Activated CD4-positive, CD25-positive, alpha-beta regulatory T cell treated with anti-CD3 and anti-CD28 coated beads, Interleukin-2, amount 50 U/mL, for 16 hours (primary cell): ENCODE results near the gene SOX1.

Source experiments
- DNase-seq: peaks from one replicate; pipeline ENCODE4 v3.0.0-alpha.2; 2020; ENCODE audit warnings: low read depth, low spot score

Gene SOX1

GRCh38 chr13:112058941-112059340, 8.0 kb upstream of the SOX1 start:
- DNase-seq = no peak

GRCh38 chr13:112059457-112060281, 7.3 kb upstream of the SOX1 start:
- DNase-seq = no peak

- DNase-seq = no peak
Observed at GRCh38 chr13:112060282-112060830, 6.6 kb upstream of the SOX1 start.

DNA sequence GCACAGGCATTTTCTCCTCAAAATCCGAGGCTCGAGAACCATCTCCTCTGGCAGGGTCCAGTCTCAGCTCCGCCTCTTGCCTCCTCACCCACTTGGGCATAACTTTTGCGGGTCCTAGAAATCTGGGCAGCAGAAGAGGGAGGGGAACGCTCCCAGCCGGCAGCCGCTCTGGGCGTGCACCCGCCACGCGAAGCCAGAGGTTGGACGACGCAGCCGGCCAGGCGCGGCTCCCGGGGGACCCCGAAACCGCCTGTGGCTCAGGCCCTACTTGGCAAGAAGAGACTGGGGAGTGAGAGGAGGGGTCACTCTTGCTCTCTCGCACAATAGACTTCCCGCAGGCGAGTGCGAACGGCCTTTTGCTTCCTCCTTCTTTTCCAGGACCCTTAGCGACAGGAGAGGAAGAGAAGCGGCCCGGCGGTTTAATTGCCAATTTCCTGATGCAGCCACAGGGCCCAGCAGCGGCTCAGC, 6.0 kb upstream of the SOX1 start:
- no peak for DNase-seq

DNA sequence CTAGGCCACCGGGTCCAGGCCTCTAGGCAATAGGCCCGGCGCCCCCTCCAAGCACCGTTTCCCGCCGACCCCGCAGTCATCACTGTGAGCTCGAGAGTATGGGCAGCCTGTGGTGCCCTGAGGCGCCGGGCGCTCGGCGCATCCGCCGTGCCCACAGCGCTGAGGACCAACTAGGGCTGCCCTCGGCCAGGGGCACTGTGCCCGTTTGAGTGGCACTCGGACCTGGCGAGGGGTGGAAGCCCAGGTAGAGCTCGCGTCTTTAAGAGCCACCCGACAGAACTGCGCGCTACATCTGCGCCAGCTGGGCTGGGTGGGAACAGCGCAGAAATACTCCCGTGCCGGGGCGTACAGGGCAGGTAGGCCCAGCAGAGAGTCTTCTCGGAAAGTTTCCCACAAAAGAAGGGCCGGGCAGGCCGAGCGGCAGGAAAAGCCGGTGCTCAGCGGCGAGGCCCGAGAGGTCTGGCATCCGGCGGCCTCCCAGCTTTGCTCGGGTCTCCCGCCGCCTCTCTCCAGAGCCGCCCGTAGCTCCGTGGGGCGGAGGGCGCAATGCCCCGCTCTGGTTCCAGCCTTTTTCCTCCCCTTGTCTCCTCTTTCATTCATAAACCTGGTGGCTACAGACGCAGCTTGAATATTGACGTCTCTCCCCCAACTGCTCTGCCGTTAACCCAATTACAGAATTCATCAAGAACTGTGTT, 5.4 kb upstream of the SOX1 start:
- DNase-seq = no peak

DNA sequence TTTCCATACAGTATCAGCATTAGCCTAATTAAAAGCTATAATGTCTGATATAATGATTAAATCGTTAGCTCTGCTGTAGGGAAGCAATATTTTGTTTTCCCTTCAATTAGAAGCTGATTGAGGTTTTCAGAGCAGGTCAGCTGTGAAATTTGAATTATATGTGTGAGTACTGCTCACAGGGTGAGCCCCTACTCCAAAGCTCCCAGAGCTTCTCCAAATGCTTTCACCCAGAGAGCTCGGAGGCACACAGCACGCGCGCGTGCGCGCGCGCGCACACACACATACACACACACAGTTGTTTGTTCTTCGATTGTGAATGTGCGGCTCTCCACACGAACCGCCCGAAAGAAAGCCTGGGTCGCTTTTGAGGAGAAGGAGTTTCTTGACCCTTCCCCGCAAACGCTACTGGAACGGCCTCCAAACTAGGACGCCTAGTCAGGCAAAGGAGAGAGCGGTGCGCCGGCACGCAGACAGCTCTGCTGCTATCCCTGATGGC, 4.8 kb upstream of the SOX1 start:
- DNase-seq = no peak

GRCh38 chr13:112062571-112063570, 4.1 kb upstream of the SOX1 start:
- DNase-seq = no peak

DNA sequence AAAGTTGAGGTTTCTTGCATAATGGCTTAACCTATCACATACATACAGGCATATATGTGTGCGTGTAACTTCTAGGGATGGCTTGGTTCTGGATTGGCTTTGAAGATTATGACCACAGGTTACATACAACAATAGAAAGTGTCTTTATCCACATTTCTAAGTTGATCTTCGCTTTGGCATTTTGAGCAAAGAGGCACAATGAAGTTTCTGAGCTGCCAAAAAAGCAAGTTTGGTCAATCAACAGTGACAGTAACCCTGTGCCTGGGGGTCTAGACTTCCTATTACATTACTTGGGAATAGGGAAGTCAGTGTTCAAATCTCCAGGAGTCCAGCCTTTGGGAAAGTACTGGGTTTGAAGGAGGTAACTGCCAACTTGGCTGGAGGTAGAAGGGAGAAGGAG, 3.1 kb upstream of the SOX1 start:
- DNase-seq = no peak

- DNase-seq = no peak
Observed at GRCh38 chr13:112064222-112064621, 2.7 kb upstream of the SOX1 start.

- DNase-seq = no peak
Observed at GRCh38 chr13:112065521-112065866, 1.5 kb upstream of the SOX1 start.

- no peak for DNase-seq
Observed at GRCh38 chr13:112065867-112066623, 904 bp upstream of the SOX1 start.

DNA sequence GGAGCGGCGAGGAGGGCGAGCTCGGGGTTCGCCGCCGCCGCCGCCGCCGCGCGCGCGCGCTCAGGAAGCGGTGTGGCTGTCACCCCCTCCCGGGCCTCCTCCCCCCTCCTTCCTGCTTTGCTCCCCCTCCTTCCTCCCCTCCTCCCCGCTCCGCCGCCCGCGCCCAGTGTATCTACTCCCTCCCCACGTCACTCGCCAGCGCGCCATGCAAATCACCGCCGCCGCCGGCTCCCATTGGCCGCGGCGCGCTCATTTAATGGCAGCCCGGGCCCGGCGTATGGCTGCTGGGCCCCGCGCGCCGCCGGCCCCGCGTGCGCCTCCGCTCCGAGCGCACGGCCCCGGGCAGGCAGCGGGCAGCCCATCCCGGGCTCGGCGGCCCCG, 335 bp upstream of the SOX1 start:
- no peak for DNase-seq

GRCh38 chr13:112067871-112068539, 1.1 kb downstream of the SOX1 start:
- no peak for DNase-seq

GRCh38 chr13:112068540-112069060, 1.7 kb downstream of the SOX1 start:
- DNase-seq = no peak

DNA sequence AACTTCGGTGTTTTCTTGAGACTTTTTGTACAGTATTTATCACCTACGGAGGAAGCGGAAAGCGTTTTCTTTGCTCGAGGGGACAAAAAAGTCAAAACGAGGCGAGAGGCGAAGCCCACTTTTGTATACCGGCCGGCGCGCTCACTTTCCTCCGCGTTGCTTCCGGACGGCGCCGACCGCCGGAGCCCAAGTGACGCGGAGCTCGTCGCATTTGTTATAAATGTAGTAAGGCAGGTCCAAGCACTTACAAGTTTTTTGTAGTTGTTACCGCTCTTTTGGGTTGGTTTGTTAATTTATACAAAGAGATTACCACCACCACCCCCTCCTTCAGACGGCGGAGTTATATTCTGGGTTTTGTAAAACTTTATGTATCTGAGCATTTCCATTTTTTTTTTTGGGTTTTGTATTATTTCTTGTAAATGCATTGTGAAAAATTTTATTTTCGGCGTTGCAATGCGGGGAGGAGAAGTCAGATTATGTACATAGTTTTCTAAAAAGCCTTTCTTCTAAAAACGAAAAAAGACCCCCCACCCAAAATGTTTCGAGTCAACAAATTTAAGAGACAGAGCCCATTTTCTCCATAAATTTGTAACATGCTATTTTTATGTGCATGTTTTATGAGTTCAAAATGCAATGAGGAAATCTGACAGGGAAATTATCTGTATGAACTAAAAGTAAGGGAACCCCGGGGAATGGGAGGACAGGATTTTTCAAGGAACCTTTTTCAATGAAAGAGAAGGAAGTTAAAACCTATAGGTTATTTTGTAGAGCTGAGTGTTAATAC, 2.3 kb downstream of the SOX1 start:
- DNase-seq = no peak

DNA sequence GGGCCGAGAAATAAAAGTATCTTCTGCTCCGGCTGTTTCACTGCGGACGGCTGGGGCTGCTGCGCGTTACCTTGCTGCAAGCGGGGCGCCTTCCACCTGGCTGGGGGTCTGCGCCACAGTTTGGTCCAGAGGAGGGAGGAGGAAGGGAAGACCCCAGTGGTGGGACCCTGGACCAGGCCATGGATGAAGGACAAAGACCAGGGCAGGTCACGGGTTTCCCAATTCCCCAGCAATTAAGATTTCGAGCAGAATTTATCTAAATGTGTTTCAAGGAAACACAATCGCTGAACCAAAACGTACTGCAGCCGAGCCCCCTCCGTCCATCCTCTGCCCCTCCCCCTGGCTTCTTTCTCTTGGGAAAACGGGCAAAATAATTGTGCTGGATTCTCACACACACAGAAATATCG, 2.9 kb downstream of the SOX1 start:
- no peak for DNase-seq

DNA sequence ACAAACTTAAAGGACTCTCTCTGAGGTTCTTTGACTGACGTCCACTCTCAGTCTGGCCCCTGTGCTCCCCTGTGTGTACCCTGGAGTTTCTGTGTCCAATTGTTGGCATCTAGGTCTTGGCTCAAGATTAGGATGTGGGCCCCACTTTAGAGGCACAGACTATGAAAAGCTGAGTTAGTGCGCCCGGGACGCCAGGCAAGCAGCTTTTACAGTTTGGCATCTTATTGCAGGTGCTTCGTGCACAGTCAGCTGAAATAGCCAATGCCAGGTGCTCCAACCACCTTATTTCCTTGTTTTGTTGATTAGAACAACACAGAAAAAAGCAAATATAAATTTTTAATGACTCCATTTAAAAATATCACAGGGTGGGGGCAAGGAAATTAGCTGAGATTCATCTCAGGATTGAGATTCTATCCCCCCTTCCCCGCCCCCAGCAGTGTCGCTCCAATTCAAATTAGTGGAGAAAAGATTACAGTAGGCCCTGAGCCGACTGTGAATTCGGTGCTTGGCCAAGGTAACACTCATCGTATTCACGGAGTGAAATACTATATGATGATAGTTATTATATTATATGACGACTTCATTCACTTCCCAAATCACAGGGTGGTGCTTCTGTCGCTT, 4.3 kb downstream of the SOX1 start:
- DNase-seq = no peak

GRCh38 chr13:112071723-112072533, 5.0 kb downstream of the SOX1 start:
- DNase-seq = no peak
